SK-N-MC (cell line): ENCODE measurements around the gene PRKCQ.
"Not testable (repeated sequence)": the region's sequence is repeated elsewhere in the genome, so short reads cannot be mapped to it uniquely, and the experiment has no call there.

Source experiments
- EZH2 ChIP-seq: fragments of 200-600 bp; sonication (generic); IDR thresholded peaks from one replicate; pipeline ENCODE4 v1.6.1; 2017; ENCODE audit warnings: antibody characterized with exemption
- FOXP2 ChIP-seq: optimal IDR thresholded peaks from 2 replicates; pipeline ENCODE3; 2011; ENCODE audit warnings: mild to moderate bottlenecking, moderate library complexity; ENCODE audit not compliant: insufficient read depth; ENCODE audit errors: extremely low read length, control extremely low read depth
- POLR2AphosphoS5 ChIP-seq: IDR thresholded peaks from 2 replicates; pipeline ENCODE4 v1.6.1; 2012; ENCODE audit warnings: mild to moderate bottlenecking, low read depth, low read length, borderline replicate concordance

DNA sequence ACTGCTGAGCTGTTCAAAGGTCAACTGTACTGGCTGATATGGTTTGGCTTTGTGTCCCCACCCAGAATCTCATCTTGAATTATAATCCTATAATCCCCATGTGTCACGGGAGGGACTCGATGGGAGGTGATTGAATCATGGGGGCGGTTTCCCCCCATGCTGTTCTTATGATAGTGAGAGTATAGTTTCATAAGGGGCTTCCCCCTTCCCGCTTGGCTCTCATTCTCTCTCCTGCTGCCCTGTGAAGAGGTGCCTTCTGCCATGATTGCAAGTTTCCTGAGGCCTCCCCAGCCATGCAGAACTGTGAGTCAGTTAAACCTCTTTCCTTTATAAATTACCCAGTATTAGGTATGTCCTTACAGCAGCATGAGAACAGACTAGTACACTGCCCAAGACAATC lies 140.2 kb downstream of the PRKCQ start:
- TF ChIP-seq EZH2, POLR2AphosphoS5, FOXP2: not testable (repeated sequence)
